Heart right ventricle (tissue), 16 donors: Measurements from ENCODE around the gene CCNB1IP1. TPM values are rescaled to one million over a fixed set of nuclear protein-coding genes. Genes with fewer than 3 reads are reported as not detected.
"Not testable (repeated sequence)": the region's sequence is repeated elsewhere in the genome, so short reads cannot be mapped to it uniquely, and the experiment has no call there.

Experiments used
- ATAC-seq, 8 donors: fragments of 200-7000 bp; cut with Tn5 transposase; one replicate each; pipeline ENCODE4 v1.9.1; 2020; ENCODE audit warnings: mild to moderate bottlenecking in 8 of 8, moderate library complexity in 8 of 8, moderate number of reproducible peaks in 1 of 8
- DNase-seq, 2 donors: peaks; one replicate each; pipeline ENCODE4 v3.0.0-alpha.2; 2020
- H3K27ac ChIP-seq, 10 donors: fragments of 200-600 bp; sonication (generic) in 2 of 10; one replicate each; pipeline versions ENCODE4 v1.5.0 to v1.8.0; 2020 to 2022; ENCODE audit warnings: mild to moderate bottlenecking in 3 of 10
- H3K27me3 ChIP-seq, 7 donors: fragments of 200-600 bp; one replicate each; pipeline ENCODE4 v1.8.0; 2021 to 2022; ENCODE audit warnings: mild to moderate bottlenecking in 2 of 7
- H3K36me3 ChIP-seq, 9 donors: fragments of 200-600 bp; sonication (generic) in 1 of 9; one replicate each; pipeline versions ENCODE4 v1.5.0 to v1.8.0; 2020 to 2022; ENCODE audit warnings: mild to moderate bottlenecking in 2 of 9
- H3K4me1 ChIP-seq, 9 donors: fragments of 200-600 bp; sonication (generic) in 1 of 9; one replicate each; pipeline versions ENCODE4 v1.5.0 to v1.8.0; 2020 to 2022; ENCODE audit warnings: mild to moderate bottlenecking in 4 of 9
- H3K4me3 ChIP-seq, 10 donors: fragments of 200-600 bp; sonication (generic) in 2 of 10; one replicate each; pipeline versions ENCODE4 v1.5.0 to v1.8.0; 2020 to 2022; ENCODE audit warnings: mild to moderate bottlenecking in 7 of 10, moderate library complexity in 2 of 10
- H3K9me3 ChIP-seq, 11 donors: fragments of 200-600 bp in 10 of 11; sonication (generic) in 2 of 11; one replicate each; pipeline versions ENCODE4 v1.5.0 to v1.8.0; 2013 to 2022; ENCODE audit warnings: mild to moderate bottlenecking in 2 of 11, control low read depth in 1 of 11, moderate library complexity in 1 of 11
- CTCF ChIP-seq, 9 donors: fragments of 200-600 bp; sonication (generic) in 2 of 9; IDR thresholded peaks; one replicate each; pipeline versions ENCODE4 v1.5.0 to v1.8.0; 2021 to 2022; ENCODE audit warnings: antibody characterized with exemption in 9 of 9, mild to moderate bottlenecking in 5 of 9, moderate library complexity in 1 of 9
- WGBS, 2 donors: extraction: QIAGEN DNeasy Blood & Tissue Kit; methylation state at CpG; one replicate each; pipeline ENCODE4 v1.1.7; 2013; ENCODE audit warnings: inconsistent platforms in 1 of 2; 5-methylcytosine and 5-hydroxymethylcytosine counted together
- intact Hi-C, 10 donors: fragments of 100-400 bp; cut with DNase I; formaldehyde crosslinking; loops; one replicate each; pipeline versions ENCODE4 v1.11.1 to v1.14.2; 2022
- polyA plus RNA-seq, 2 donors: library from polyadenylated mRNA; stranded (reverse); fragments of 200-250 nt; gene quantifications; one replicate each; pipeline ENCODE4 v1.2.3, GENCODE V29; 2013
- total RNA-seq, 10 donors: library from RNA; stranded (reverse); fragmentation: NEBNext Ultra II Directional in 3 of 10; extraction: Animal tissue kit (Norgen Biotek cat#: 25700) in 3 of 10; gene quantifications; one replicate each; pipeline versions ENCODE4 v1.2.1 to v1.2.4, GENCODE V29; 2021 to 2023
- donor health status: Arrhythmogenic right ventricular cardiomyopathy.
- donor health status: ischemic (EF 13 %, LVEDD 7.1; RV severe dilation, severe dysfunction).
- donor health status: healthy with polysubstance abuse.
- donor health status: DM: no; HTN: yes; CAD: no.
- donor health status: DM: no; HTN: no; CAD: no.
- donor health status: ischemic (EF 25% LVEDD 6.9; RV normal size, moderate dysfunction).
- donor health status: ischemic (EF 25% LVEDD 5.7; RV mildly dilated, moderate dysfunction).
- donor health status: healthy.
- donor health status: DM: yes; HTN: yes; CAD: no.
- donor health status: Ischemic cardiomyopathy.
- donor health status: ischemic (EF 35%, LVEDD 5.7; RV mildly dilated, moderate dysfunction).
- donor health status: nonischemic (EF 11% LVEDD 7.7; RV severe dilation, severe dysfunction).
- donor health status: DM: yes; HTN: yes; CAD: no.
- donor health status: PGD.
- donor health status: ischemic (EF 29% LVEDD 5.4; RV normal size, mild dysfunction).
- donor health status: nonischemic (EF 23%, LVEDD 6.1; RV moderate dilation, normal function).

Gene CCNB1IP1
- total and polyA plus RNA-seq, 12 donors = 35.7 to 126 (median 57.4) TPM

- ATAC-seq (no peak), DNase-seq (no peak)
- Histone ChIP-seq H3K27me3 (no peaks in the 10 kb centered on the region), H3K4me1 (no peaks in the 10 kb centered on the region), H3K36me3 (peaks cover 4 to 100% (median 85%) of the 10 kb centered on the region in 9 donors), H3K4me3 (no peak overlapping the region), H3K27ac (no peak overlapping the region), H3K9me3 (no peaks in the 10 kb centered on the region)
- no peak for TF ChIP-seq CTCF (IDR thresholded peaks at IDR 0.05)
- intact Hi-C loops = no loop called here
- 80 to 91% methylated on average over 4 of the region's 4 CpGs for WGBS, 2 donors
Observed at GRCh38 chr14:20295067-20295466, 38.0 kb downstream of the CCNB1IP1 start.

- ATAC-seq (no peak), DNase-seq (no peak)
- peaks cover 4 to 100% (median 83%) of the 10 kb centered on the region in 9 donors for H3K36me3 ChIP-seq
- no peak for TF ChIP-seq CTCF (IDR thresholded peaks at IDR 0.05)
- H3K27ac ChIP-seq = no peak overlapping the region
- no peaks in the 10 kb centered on the region for H3K4me1 ChIP-seq
- intact Hi-C loops = no loop called here
- H3K27me3 ChIP-seq = no peaks in the 10 kb centered on the region
- H3K4me3 ChIP-seq = no peak overlapping the region
- WGBS, 2 donors = 95% methylated on average over 2 of the region's 2 CpGs
- H3K9me3 ChIP-seq = no peaks in the 10 kb centered on the region
Observed at GRCh38 chr14:20294636-20295035, 38.4 kb downstream of the CCNB1IP1 start.

GRCh38 chr14:20281998-20282397 lies 51.1 kb downstream of the CCNB1IP1 start:
- DNase-seq, H3K4me1 ChIP-seq, H3K27ac ChIP-seq, H3K27me3 ChIP-seq, H3K4me3 ChIP-seq, ATAC-seq, intact Hi-C loops: not testable (repeated sequence)
- 89 to 100% methylated on average over 1 of the region's 1 CpG for WGBS, 2 donors
- H3K36me3 ChIP-seq = peaks cover 0 to 21% (median 0%) of the 10 kb centered on the region in 9 donors
- H3K9me3 ChIP-seq = peaks cover 0 to 10% (median 0%) of the 10 kb centered on the region in 11 donors

DNA sequence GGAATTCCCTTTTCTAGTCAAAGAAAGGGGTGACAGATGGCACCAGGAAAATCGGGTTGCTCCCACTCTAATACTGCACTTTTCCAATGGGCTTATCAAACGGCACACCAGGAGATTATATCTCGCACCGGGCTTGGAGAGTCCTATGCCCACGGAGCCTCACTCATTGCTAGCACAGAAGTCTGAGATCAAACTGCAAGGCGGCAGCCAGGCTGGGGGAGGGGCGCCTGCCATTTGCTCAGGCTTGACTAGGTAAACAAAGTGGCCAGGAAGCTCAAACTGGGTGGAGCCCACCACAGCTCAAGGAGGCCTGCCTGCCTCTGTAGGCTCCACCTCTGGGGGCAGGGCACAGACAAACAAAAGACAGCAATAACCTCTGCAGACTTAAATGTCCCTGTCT lies 52.8 kb downstream of the CCNB1IP1 start:
- intact Hi-C loops, DNase-seq, H3K4me3 ChIP-seq, ATAC-seq, H3K27ac ChIP-seq, H3K27me3 ChIP-seq, H3K4me1 ChIP-seq: not testable (repeated sequence)
- H3K36me3 ChIP-seq = peaks cover 0 to 12% (median 0%) of the 10 kb centered on the region in 9 donors
- WGBS, 2 donors = 96 to 97% methylated on average over 7 of the region's 7 CpGs
- H3K9me3 ChIP-seq = peaks cover 0 to 14% (median under 1%) of the 10 kb centered on the region in 11 donors

GRCh38 chr14:20278414-20278813 lies 54.7 kb downstream of the CCNB1IP1 start:
- Histone ChIP-seq H3K27me3 (no peaks in the 10 kb centered on the region), H3K27ac (no peak overlapping the region), H3K4me3 (no peak overlapping the region), H3K36me3 (peaks cover 0 to 12% (median 0%) of the 10 kb centered on the region in 9 donors), H3K9me3 (peaks cover 0 to 22% (median 8%) of the 10 kb centered on the region in 11 donors), H3K4me1 (no peaks in the 10 kb centered on the region)
- TF ChIP-seq CTCF (IDR thresholded peaks at IDR 0.05) = no peak
- DNase-seq = peak in 1 of 2 donors; percentile 26
- intact Hi-C loops = no loop called here
- ATAC-seq = no peak
- WGBS, 2 donors = 33 to 36% methylated on average over 1 of the region's 1 CpG
